Smooth muscle cell (in vitro differentiated cells): ENCODE measurements around the gene GDAP1L1. TPM values are rescaled to one million over a fixed set of nuclear protein-coding genes. Genes with fewer than 3 reads are reported as not detected.

Source experiments
- DNase-seq: peaks from one replicate; lab custom pipeline; 2025; ENCODE audit not compliant: unreplicated experiment; lab: John Stamatoyannopoulos, UW
- H2AFZ ChIP-seq: fragments of 200-600 bp; sonication (generic); 2 replicates; pipeline ENCODE4 v1.6.0; 2016; ENCODE audit warnings: antibody characterized with exemption, low read depth, mild to moderate bottlenecking
- H3F3A ChIP-seq: fragments of 200-600 bp; sonication (generic); 2 replicates; pipeline ENCODE4 v1.6.0; 2017; ENCODE audit warnings: antibody characterized with exemption, low read depth
- H3K27ac ChIP-seq: fragments of 200-600 bp; sonication (generic); 2 replicates; pipeline ENCODE4 v1.5.1; 2016; ENCODE audit warnings: low read depth, mild to moderate bottlenecking
- H3K27me3 ChIP-seq: fragments of 200-600 bp; sonication (generic); 2 replicates; pipeline ENCODE4 v1.6.1; 2016; ENCODE audit warnings: low read depth, mild to moderate bottlenecking
- H3K36me3 ChIP-seq: fragments of 200-600 bp; sonication (generic); 2 replicates; pipeline ENCODE4 v1.5.1; 2016; ENCODE audit warnings: low read depth
- H3K4me1 ChIP-seq: fragments of 200-600 bp; sonication (generic); 2 replicates; pipeline ENCODE4 v1.5.1; 2016; ENCODE audit warnings: low read depth
- H3K4me2 ChIP-seq: fragments of 200-600 bp; sonication (generic); 2 replicates; pipeline ENCODE4 v1.6.0; 2016; ENCODE audit warnings: mild to moderate bottlenecking
- H3K4me3 ChIP-seq: fragments of 200-600 bp; sonication (generic); 2 replicates; pipeline ENCODE4 v1.5.1; 2016; ENCODE audit warnings: mild to moderate bottlenecking
- H3K79me2 ChIP-seq: fragments of 200-600 bp; sonication (generic); 2 replicates; pipeline ENCODE4 v1.6.0; 2016; ENCODE audit warnings: low read depth, mild to moderate bottlenecking
- H3K9ac ChIP-seq: fragments of 200-600 bp; sonication (generic); 2 replicates; pipeline ENCODE4 v1.6.0; 2016; ENCODE audit warnings: low read depth
- H3K9me3 ChIP-seq: fragments of 200-600 bp; sonication (generic); replicated peaks from 2 replicates; pipeline ENCODE4 v1.5.1; 2016; ENCODE audit warnings: low read depth
- H4K20me1 ChIP-seq: fragments of 200-600 bp; sonication (generic); 2 replicates; pipeline ENCODE4 v1.6.0; 2016; ENCODE audit warnings: low read depth
- WGBS: methylation state at CpG from one replicate; pipeline ENCODE4 v1.1.7; 2016; ENCODE audit warnings: low lambda C conversion rate; 5-methylcytosine and 5-hydroxymethylcytosine counted together
- polyA plus RNA-seq: library from polyadenylated mRNA; unstranded; fragments of >200 nt; fragmentation: Nextera tagmentation; extraction: Ambion mirVana; gene quantifications from 2 replicates; pipeline ENCODE4 v1.2.1, GENCODE V29; 2016
- total RNA-seq: library from RNA; depleted of rRNA; stranded (reverse); fragments of >200 nt; gene quantifications from 2 replicates; pipeline ENCODE4 v1.2.3, GENCODE V29; 2014
- TF ChIP-seq, protein P1 (sequence below): fragments of 200-600 bp; sonication (generic); IDR thresholded peaks from 2 replicates; pipeline ENCODE4 v1.5.1; 2017; ENCODE audit warnings: borderline replicate concordance, mild to moderate bottlenecking, antibody characterized with exemption; ENCODE audit not compliant: insufficient read depth, poor library complexity, severe bottlenecking

GDAP1L1 gene
- total and polyA plus RNA-seq, 2 experiments from 2014 or later, result not detected

DNA sequence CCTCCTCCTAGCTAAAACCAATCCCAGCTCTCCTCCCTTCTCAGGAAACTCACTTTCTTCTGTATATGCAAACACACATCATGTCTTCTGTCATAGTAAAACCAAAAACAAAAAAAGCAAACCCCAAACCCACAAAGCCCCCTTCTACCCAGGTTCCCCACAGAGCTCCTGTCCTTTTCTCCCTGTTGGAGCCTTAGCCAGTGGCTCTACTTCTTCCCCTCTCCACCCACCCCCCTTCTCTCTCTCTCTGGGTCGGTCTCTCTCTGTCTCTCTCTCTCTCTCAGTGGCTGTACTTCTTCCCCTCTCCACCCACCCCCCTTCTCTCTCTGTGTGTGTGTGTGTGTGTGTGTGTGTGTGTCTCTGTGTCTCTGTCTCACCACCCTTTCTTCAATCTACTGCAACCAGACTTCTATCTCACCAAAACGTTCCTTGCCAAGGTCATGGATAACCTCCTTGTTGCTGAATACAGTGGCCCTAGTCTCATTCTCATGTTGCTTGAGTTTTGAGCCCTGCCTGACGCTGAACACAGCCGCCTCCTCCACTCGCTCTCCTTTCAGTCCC, 27.9 kb upstream of the GDAP1L1 start:
- H3K4me1 ChIP-seq, result no peaks in the 10 kb centered on the region
- no peaks in the 10 kb centered on the region for H4K20me1 ChIP-seq
- TF ChIP-seq, protein P1, sequence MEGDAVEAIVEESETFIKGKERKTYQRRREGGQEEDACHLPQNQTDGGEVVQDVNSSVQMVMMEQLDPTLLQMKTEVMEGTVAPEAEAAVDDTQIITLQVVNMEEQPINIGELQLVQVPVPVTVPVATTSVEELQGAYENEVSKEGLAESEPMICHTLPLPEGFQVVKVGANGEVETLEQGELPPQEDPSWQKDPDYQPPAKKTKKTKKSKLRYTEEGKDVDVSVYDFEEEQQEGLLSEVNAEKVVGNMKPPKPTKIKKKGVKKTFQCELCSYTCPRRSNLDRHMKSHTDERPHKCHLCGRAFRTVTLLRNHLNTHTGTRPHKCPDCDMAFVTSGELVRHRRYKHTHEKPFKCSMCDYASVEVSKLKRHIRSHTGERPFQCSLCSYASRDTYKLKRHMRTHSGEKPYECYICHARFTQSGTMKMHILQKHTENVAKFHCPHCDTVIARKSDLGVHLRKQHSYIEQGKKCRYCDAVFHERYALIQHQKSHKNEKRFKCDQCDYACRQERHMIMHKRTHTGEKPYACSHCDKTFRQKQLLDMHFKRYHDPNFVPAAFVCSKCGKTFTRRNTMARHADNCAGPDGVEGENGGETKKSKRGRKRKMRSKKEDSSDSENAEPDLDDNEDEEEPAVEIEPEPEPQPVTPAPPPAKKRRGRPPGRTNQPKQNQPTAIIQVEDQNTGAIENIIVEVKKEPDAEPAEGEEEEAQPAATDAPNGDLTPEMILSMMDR, result no peak
- no peak overlapping the region for H3K9ac ChIP-seq
- H3F3A ChIP-seq, result no peaks in the 10 kb centered on the region
- no peak overlapping the region for H3K4me3 ChIP-seq
- H3K27me3 ChIP-seq, result no peaks in the 10 kb centered on the region
- H3K4me2 ChIP-seq, result no peak overlapping the region
- WGBS, result 64% methylated on average over 5 of the region's 5 CpGs
- no peak overlapping the region for H2AFZ ChIP-seq
- no peaks in the 10 kb centered on the region for H3K9me3 ChIP-seq
- no peak overlapping the region for H3K27ac ChIP-seq
- no peak for DNase-seq
- no peaks in the 10 kb centered on the region for H3K79me2 ChIP-seq
- no peaks in the 10 kb centered on the region for H3K36me3 ChIP-seq

- Histone ChIP-seq H3K4me3 (no peak overlapping the region), H3K9ac (no peak overlapping the region), H3K4me2 (no peak overlapping the region), H3F3A (no peaks in the 10 kb centered on the region), H3K36me3 (no peaks in the 10 kb centered on the region), H3K4me1 (no peaks in the 10 kb centered on the region), H3K79me2 (no peaks in the 10 kb centered on the region), H3K9me3 (no peaks in the 10 kb centered on the region), H4K20me1 (no peaks in the 10 kb centered on the region), H2AFZ (no peak overlapping the region), H3K27me3 (no peaks in the 10 kb centered on the region), H3K27ac (no peak overlapping the region)
- WGBS, result 46% methylated on average over 6 of the region's 6 CpGs
- DNase-seq, result no peak
- TF ChIP-seq, protein P1, result no peak
Observed at GRCh38 chr20:44219791-44220190, 27.3 kb upstream of the GDAP1L1 start.

GRCh38 chr20:44221368-44221954, 25.6 kb upstream of the GDAP1L1 start:
- 95% methylated on average over 3 of the region's 3 CpGs for WGBS

More at GRCh38 chr20:44221368-44221954, 25.6 kb upstream of the GDAP1L1 start:
- no peaks in the 10 kb centered on the region for H3K4me1 ChIP-seq
- H3K79me2 ChIP-seq, result no peaks in the 10 kb centered on the region
- H3K9ac ChIP-seq, result no peak overlapping the region
- TF ChIP-seq, protein P1, result no peak
- H3K36me3 ChIP-seq, result no peaks in the 10 kb centered on the region
- no peak overlapping the region for H2AFZ ChIP-seq
- H3F3A ChIP-seq, result no peaks in the 10 kb centered on the region
- no peak for DNase-seq
- H3K4me3 ChIP-seq, result no peak overlapping the region
- H3K27ac ChIP-seq, result no peak overlapping the region
- no peaks in the 10 kb centered on the region for H4K20me1 ChIP-seq
- no peaks in the 10 kb centered on the region for H3K9me3 ChIP-seq
- H3K27me3 ChIP-seq, result no peaks in the 10 kb centered on the region
- H3K4me2 ChIP-seq, result no peak overlapping the region
